H1 (cell line): ENCODE data around the gene GAB3.

Source experiments
- ASH2L ChIP-seq: fragments of 200-600, 300-600 bp; sonication (generic); IDR thresholded peaks from one replicate; pipeline ENCODE4 v1.7.1; 2017; ENCODE audit warnings: low read length
- EZH2 ChIP-seq: fragments of 200-600 bp; sonication (generic); IDR thresholded peaks from 2 replicates; pipeline ENCODE4 v1.7.1; 2012; ENCODE audit warnings: low read depth, mild to moderate bottlenecking, moderate library complexity, low read length, inconsistent platforms; ENCODE audit not compliant: severe bottlenecking
- KDM5A ChIP-seq: fragments of 200-600 bp; IDR thresholded peaks from 2 replicates; pipeline ENCODE4 v1.7.1; 2012; ENCODE audit warnings: mild to moderate bottlenecking, low read length, inconsistent platforms, mixed read lengths
- MAX ChIP-seq: IDR thresholded peaks from 2 replicates; pipeline ENCODE4 v1.6.1; 2012; ENCODE audit warnings: inconsistent platforms
- POLR2A ChIP-seq, 2 experiments: IDR thresholded peaks; 1 replicate in 1 of 2; 2 replicates in 1 of 2; pipeline ENCODE4 v1.6.1; 2011; ENCODE audit warnings: low read depth in 2 of 2, low read length in 2 of 2, mild to moderate bottlenecking in 2 of 2; ENCODE audit errors: control extremely low read depth in 1 of 2
- SP4 ChIP-seq: IDR thresholded peaks from 2 replicates; pipeline ENCODE4 v1.6.1; 2012; ENCODE audit warnings: low read length, inconsistent platforms
- TF ChIP-seq, protein P1 (sequence below), 3 experiments: IDR thresholded peaks; 1 replicate in 2 of 3; 2 replicates in 1 of 3; pipeline versions ENCODE4 v1.5.1 to v1.6.1; 2011; ENCODE audit warnings: low read length in 3 of 3, mild to moderate bottlenecking in 3 of 3, inconsistent platforms in 2 of 3, low read depth in 1 of 3, moderate library complexity in 1 of 3; ENCODE audit not compliant: insufficient read depth in 1 of 3; ENCODE audit errors: control extremely low read depth in 1 of 3

DNA sequence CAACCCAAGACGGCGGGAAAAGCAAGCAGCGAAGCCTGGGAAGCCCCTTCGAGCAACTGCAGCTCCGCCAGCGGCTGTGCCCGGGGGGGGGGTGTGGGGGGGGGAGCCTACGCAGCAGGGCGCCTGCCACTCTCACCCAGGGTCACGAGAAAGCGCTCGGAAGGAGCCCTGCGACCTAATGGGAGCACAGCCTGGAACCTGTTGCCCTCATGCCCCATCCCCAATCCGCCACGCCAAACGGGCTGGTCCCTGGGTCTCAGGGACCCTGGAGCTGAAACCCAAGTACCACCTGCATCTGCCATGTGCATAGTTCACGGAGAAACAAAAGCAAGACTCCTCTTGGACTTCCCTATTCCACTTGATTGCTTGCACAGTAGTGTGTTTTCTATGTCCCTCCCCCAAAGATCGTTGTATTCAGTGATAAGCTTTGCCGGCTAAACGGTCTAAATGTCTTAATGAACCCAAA lies 359 bp upstream of the GAB3 start:
- TF ChIP-seq, protein P1, sequence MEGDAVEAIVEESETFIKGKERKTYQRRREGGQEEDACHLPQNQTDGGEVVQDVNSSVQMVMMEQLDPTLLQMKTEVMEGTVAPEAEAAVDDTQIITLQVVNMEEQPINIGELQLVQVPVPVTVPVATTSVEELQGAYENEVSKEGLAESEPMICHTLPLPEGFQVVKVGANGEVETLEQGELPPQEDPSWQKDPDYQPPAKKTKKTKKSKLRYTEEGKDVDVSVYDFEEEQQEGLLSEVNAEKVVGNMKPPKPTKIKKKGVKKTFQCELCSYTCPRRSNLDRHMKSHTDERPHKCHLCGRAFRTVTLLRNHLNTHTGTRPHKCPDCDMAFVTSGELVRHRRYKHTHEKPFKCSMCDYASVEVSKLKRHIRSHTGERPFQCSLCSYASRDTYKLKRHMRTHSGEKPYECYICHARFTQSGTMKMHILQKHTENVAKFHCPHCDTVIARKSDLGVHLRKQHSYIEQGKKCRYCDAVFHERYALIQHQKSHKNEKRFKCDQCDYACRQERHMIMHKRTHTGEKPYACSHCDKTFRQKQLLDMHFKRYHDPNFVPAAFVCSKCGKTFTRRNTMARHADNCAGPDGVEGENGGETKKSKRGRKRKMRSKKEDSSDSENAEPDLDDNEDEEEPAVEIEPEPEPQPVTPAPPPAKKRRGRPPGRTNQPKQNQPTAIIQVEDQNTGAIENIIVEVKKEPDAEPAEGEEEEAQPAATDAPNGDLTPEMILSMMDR (IDR thresholded peaks at IDR 0.05; ENCODE audit: control extremely low read depth in 1 of 3, insufficient read depth in 1 of 3, low read depth in 1 of 3, low read length in 3 of 3) = no peak
- TF ChIP-seq SP4 = no peak
- TF ChIP-seq KDM5A = no peak
- TF ChIP-seq EZH2 = no peak
- no peak for TF ChIP-seq POLR2A (IDR thresholded peaks at IDR 0.05; ENCODE audit: control extremely low read depth in 1 of 2, low read depth in 2 of 2, low read length in 2 of 2)
- TF ChIP-seq MAX = no peak
- no peak for TF ChIP-seq ASH2L
